ENCODE results near the gene TNS1. TPM values are rescaled to one million over a fixed set of nuclear protein-coding genes. Genes with fewer than 3 reads are reported as not detected.

TNS1 gene
- total RNA-seq, 2 donors from 2014 or later, result 1,836 to 2,296 TPM

DNA sequence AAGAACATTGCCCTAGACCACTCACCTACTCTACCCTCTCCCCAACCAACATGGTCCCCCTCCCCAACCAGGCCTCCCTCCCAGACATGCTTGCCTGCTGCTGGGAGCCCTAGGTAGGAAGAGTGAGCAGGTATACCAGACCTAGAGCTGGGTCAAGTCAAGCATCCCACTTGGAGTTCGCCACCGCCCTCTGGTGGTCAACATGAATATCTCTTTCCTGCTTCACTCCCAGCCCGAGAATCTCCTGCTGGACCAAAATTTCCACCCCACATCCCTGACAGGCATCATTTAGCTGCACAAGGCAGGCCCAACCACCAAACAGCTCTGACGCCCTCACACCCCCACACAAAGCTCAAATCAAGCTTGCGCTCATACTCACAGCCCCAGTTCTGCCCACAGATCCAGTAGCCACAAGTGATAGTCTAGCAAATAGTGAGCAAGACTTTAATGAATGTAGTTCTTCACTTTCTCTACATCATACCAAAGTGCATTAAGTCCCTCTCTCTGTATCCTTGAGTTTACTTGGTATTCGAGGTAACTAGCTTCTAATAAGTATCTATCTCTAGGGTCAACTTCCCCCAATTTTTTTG, 116.0 kb downstream of the TNS1 start:
- peak; percentile 14 for ATAC-seq (ENCODE audit: insufficient number of reproducible peaks, low FRiP score, low read depth)
- DNase-seq (ENCODE audit: low spot score), result no peak
- peak; percentile 81 for TF ChIP-seq CTCF (IDR thresholded peaks at IDR 0.05)
- peak overlapping the region; percentile 21 to 54 for H3K27ac ChIP-seq
- no peaks in the 10 kb centered on the region for H3K27me3 ChIP-seq (replicated peaks; ENCODE audit: insufficient read depth)
- peaks cover 86% of the 10 kb centered on the region for H3K36me3 ChIP-seq
- H3K9me3 ChIP-seq, result no peaks in the 10 kb centered on the region
- no peak overlapping the region for H3K4me3 ChIP-seq
- H3K4me1 ChIP-seq (ENCODE audit: control insufficient read depth in 1 of 2, low read depth in 2 of 2), result peaks cover 9 to 55% of the 10 kb centered on the region in 2 donors

- no peak for TF ChIP-seq CTCF (IDR thresholded peaks at IDR 0.05)
- no peak overlapping the region for H3K4me3 ChIP-seq
- H3K9me3 ChIP-seq, result no peaks in the 10 kb centered on the region
- ATAC-seq (ENCODE audit: insufficient number of reproducible peaks, low FRiP score, low read depth) (no peak), DNase-seq (ENCODE audit: low spot score) (no peak)
- peaks cover 86% of the 10 kb centered on the region for H3K36me3 ChIP-seq
- H3K27ac ChIP-seq, result peak overlapping the region; percentile 21 to 60
- H3K4me1 ChIP-seq (ENCODE audit: control insufficient read depth in 1 of 2, low read depth in 2 of 2), result peaks cover 12 to 55% of the 10 kb centered on the region in 2 donors
- no peaks in the 10 kb centered on the region for H3K27me3 ChIP-seq (replicated peaks; ENCODE audit: insufficient read depth)
Measured at GRCh38 chr2:217886091-217886490, 116.7 kb downstream of the TNS1 start.

DNA sequence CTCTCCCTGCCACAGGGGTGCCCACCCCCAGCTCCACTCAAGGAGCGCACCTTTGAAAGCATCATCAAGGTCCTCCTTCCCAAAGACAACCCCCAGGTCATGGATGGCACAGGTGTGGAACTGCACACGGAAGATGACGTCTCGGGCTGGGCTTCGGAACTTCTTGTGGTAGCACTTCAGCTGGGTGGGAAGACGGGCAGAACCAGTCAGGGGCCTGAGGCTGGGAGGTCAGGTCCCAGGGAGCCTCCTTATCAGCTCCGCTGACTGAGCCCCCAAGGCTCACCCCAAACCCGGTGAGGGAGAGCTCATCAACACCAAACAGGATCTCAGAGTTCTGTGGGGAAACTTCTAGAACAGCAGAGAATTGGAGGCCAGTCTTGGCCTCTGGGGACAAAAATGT, 117.8 kb downstream of the TNS1 start:
- Histone ChIP-seq H3K4me1 (ENCODE audit: control insufficient read depth in 1 of 2, low read depth in 2 of 2) (peaks cover 9 to 56% of the 10 kb centered on the region in 2 donors), H3K27me3 (replicated peaks; ENCODE audit: insufficient read depth) (no peaks in the 10 kb centered on the region), H3K9me3 (no peaks in the 10 kb centered on the region), H3K36me3 (peaks cover 86% of the 10 kb centered on the region), H3K27ac (peak overlapping the region; percentile 21 to 60), H3K4me3 (no peak overlapping the region)
- ATAC-seq (ENCODE audit: insufficient number of reproducible peaks, low FRiP score, low read depth), result no peak
- DNase-seq (ENCODE audit: low spot score), result no peak
- TF ChIP-seq CTCF (IDR thresholded peaks at IDR 0.05), result no peak

- no peak for TF ChIP-seq CTCF (IDR thresholded peaks at IDR 0.05)
- Histone ChIP-seq H3K9me3 (no peaks in the 10 kb centered on the region), H3K36me3 (peaks cover 93% of the 10 kb centered on the region), H3K27me3 (replicated peaks; ENCODE audit: insufficient read depth) (no peaks in the 10 kb centered on the region), H3K27ac (peak overlapping the region; percentile 52 to 74), H3K4me1 (ENCODE audit: control insufficient read depth in 1 of 2, low read depth in 2 of 2) (peaks cover 15 to 70% of the 10 kb centered on the region in 2 donors), H3K4me3 (no peak overlapping the region)
- DNase-seq (ENCODE audit: low spot score) (no peak), ATAC-seq (ENCODE audit: insufficient number of reproducible peaks, low FRiP score, low read depth) (no peak)
Measured at GRCh38 chr2:217880891-217881290, 121.9 kb downstream of the TNS1 start.

DNA sequence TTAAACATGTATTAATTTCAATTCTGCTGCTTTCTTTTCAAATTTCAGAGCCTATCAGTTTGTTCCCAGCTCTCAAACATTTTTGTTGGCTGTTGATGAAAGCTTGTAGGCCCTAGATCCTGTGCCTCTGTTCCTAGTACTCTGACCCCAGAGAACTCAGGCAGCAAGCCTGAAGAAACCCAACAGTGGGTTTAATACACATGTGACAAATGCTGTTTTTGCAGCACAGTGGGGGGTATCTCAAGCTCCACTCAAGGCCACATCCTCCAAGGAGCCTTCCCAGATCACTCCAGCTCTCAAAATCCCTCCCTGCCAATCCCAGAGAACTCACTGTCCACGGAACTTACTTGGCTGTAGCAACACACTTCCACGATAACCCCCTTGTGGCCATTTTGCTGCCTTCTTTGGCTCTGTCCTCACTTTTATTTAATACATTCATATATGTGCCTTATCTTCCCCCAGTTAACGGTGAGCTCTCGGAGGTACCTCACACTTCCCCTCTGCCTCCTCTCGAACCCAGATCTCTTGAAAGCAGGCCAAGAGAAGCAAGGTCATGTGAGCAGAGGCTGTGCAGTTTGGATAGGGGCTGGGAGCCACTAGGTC, 122.4 kb downstream of the TNS1 start:
- ATAC-seq (ENCODE audit: insufficient number of reproducible peaks, low FRiP score, low read depth), result no peak
- peak overlapping the region; percentile 52 to 74 for H3K27ac ChIP-seq
- no peak for DNase-seq (ENCODE audit: low spot score)
- H3K9me3 ChIP-seq, result no peaks in the 10 kb centered on the region
- H3K4me3 ChIP-seq, result no peak overlapping the region
- H3K27me3 ChIP-seq (replicated peaks; ENCODE audit: insufficient read depth), result no peaks in the 10 kb centered on the region
- H3K36me3 ChIP-seq, result peaks cover 93% of the 10 kb centered on the region
- TF ChIP-seq CTCF (IDR thresholded peaks at IDR 0.05), result peak; percentile 24
- peaks cover 20 to 74% of the 10 kb centered on the region in 2 donors for H3K4me1 ChIP-seq (ENCODE audit: control insufficient read depth in 1 of 2, low read depth in 2 of 2)
